NCI-H1048 (cell line): ENCODE measurements around the gene DAD1.
A peak's percentile ranks its signal among the peaks of the same experiment; 100 is the strongest.
"Not testable (repeated sequence)": the region's sequence is repeated elsewhere in the genome, so short reads cannot be mapped to it uniquely, and the experiment has no call there.

Experiments used
- DNase-seq: peaks from one replicate; lab custom pipeline; 2025; lab: John Stamatoyannopoulos, UW

The DAD1 gene

DNA sequence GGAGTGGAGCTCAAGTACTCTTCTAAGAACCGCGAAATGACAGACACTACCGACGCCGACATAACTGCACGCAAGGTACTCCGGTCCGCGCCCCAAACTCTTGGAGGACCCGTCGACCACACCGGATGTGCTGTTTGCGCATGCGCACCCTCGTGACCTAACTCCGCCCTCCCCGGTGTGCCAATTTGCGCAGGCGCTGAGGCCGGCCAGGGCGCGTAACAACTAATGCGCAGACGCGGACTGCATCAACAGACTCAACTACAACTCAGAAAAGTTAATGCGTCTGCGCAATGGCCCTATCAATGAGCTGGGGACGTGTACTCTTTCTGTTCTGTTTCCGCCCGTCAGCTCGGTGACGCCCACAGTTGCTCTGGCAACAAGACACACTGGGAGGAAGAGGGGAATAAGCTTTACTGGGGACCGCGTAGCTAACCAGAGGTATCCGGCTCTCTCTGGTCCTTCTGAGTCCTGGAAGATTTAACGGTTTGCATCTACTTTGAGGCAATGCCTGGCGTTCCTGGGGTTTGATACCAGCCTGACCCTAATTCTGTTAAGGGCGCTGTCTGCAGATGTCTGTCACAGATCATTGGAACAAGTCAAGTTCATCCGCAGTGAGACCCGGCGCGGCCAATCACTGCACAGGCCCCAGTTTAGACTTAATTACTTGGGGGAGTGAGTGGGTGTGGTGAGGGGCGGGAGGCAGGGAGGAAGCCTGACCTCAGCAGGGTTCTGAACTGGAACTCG, at the start of gene DAD1:
Gene DAD1 (minus strand): TSS at position 129 of the 744 bp plus-strand sequence. CDS start 67 bp downstream, at position 62.
- peak; percentile 95 for DNase-seq

DNA sequence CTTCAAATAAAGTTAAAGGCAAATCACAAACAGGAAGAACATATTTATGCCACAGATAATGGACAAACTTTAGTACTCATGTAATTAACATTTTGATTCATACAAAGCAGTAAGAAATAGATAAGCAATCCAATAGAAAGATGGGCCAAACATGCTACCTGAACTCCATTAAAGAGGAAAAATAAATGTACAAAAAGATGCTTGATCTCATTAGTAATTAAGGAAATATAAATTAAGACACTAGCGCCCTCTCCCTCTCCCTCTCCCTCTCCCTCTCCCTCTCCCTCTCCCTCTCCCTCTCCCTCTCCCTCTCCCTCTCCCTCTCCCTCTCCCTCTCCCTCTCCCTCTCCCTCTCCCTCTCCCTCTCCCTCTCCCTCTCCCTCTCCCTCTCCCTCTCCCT, 47.0 kb upstream of the DAD1 start:
- not testable (repeated sequence) for DNase-seq

DNA sequence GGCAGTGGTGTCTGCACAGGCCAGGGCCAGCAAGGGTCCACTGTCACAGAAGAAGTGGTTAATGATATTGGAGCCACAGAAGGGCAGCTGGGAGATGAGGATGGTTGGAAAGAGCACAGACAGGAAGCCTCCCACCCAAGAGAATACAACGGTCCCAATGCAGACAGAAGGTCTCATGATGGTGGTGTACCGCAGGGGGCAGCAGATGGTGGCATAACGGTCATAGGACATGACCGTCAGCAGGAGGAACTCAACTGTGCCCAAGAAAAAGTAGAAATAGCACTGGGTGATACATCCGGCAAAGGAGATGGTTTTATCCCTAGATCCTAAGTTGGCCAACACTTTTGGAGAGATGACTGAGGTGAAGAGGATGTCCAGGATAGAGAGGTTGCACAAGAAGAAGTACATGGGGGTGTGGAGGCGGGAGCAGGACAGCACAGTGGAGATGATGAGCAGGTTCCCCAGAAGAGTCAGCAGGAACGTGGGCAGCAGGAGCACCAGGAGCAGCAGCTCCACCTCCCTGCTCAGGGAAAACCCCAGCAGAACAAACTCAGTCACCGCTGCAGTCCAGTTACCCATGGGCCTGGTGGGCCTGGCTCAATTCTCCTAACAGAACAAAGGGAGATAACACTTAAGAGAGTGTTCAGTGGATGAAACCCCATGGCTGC, 45.3 kb upstream of the DAD1 start:
- no peak for DNase-seq

DNA sequence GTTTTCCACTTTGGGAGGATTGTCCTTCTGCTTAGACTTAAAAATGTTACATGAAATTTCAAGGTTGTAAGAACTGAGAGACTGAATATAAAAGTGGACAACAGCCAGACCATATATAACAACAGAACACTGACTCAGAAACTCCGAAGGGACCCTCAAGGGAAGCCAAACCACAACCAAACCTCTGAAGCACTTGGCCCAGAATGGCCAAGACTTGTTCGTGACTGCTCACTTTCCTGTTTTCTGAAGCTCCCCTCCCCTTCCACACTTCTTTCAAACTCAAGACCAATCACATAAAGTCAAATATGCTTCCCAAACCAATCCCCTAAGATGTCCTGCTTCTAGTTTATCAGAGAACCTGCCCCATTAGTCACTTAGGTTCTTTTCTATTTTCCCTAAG, 41.5 kb upstream of the DAD1 start:
- DNase-seq = no peak

DNA sequence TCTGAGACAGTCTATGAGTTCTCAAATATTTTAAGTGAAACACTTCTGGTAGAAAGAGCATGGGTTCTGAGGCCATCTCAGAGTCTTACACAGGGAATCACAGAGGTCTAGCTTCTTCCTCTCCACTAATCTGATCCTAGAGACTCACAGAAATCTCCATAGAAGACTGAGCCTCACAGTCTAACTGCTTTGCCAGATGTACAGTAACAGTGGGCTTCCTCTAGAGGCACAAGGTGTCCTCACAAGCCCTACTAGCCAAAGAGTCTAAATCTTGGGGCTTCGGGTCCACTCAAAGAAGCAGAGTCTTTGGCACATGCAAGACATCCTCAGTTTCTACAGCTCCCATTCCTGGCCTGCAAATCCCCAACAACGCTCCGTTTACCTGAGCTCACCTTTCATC, 41.0 kb upstream of the DAD1 start:
- DNase-seq = no peak

DNA sequence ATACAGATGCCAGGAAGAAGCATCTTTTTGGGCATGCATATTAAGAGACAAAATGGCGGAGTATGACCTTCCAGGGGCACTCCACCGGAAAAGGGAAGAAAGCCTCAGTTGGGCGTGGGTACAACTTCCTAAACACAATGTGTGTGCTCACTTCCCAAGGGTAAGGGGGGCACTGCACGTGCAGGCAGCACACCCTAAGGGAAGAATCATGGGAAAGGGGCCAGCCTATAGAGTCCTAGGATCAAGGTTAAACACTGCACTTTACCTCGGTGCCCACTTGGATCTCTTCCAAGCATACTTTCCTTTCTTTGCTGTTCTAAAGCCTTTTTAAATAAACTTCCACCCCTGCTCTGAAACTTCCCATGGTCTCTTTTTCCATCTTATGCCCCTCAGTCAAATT, 40.3 kb upstream of the DAD1 start:
- no peak for DNase-seq

DNA sequence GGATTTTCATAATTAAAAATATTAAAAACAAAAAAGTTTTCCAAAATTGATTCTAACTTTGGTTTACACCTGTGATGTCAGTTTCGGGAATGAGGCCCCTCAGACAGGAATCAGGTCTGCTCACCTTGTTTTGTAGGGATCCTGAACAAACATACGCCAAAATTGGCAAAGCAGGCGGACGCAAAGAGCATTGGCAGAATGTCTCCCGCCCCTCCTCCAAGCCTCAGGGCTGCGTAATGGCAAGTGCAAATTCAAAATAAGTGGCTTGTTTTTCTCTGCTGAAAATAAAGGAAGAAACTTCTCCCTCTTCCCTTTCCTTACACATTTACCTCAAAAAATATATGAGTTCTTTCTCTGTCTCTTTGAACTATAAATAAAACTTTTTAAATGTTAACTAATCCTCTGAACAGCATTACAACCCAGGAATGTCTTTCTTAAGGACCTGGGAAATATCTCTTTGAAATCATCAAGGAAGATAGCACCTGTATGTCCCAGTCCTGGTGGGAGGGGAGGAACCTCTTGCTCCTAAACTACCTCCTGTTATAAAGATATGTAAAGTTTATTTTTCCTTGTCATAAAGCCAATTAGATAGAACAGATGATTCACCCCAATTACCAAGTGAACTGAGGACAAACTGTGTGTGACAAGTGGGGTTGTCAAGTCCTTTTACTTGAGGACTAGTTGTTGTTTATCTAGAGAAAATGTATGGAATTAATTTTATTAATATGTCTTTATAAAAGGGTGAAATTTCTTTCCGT, 38.7 kb upstream of the DAD1 start:
- no peak for DNase-seq

DNA sequence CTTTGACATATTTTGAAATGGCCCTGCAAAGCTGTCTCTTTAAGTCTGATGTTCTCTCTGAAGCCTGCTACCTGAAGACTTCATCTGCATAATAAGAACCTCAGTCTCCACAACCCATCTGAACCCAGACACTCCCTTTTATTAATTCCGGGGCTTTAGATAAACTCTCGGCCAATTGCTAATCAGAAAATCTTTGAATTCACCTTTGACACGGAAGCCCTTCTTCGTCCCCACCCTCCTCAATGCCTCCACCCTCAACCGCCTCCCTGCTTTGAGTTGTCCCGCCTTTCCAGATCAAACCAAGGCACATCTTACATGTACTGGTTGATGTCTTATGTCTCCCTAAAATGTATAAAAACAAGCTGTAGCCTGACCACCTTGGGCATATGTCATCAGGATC, 37.6 kb upstream of the DAD1 start:
- DNase-seq = no peak

DNA sequence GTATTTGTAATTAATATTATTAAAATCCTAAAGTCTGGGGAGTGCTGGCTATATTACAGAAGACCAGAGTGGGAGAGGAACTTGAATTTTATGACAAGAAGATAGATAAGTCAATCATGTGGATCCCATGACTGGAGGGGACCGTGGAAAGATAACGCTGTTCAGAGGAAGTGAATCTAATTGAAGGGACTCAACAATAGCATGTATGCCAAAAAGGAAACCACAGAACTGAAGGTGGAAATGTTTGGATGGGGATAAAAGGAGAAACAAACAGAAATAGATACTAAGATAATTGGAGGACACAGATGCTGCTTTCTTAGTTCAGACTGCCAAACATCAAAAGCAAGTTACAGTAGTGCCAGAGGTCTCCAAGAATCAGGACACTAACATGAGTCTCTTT, 34.0 kb upstream of the DAD1 start:
- no peak for DNase-seq

DNA sequence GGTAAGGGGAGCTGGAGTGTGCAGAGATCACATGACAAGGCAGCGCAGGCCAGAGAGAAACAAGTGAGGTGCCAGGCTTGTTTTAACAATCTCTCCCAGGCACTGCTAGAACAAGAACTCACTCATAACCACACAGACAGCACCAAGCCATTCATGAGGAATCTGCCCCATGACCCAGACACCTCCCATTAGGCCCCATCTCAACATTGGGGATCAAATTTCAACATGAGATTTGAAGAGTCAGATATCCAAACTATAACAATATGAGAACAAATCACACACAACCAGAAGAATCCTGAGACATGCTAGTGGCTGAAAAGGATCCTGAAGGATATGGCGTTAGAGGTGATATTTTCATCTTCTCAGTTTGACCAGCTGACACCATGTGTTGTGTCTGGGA, 33.2 kb upstream of the DAD1 start:
- no peak for DNase-seq

DNA sequence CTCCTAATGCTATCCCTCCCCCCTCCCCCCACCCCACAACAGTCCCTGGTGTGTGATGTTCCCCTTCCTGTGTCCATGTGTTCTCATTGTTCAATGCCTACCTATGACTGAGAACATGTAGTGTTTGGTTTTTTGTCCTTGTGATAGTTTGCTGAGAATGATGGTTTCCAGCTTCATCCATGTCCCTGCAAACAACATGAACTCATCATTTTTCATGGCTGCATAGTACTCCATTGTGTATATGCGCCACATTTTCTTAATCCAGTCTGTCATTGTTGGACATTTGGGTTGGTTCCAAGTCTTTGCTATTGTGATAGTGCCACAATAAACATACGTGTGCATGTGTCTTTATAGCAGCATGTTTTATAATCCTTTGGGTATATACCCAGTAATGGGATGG, 26.7 kb upstream of the DAD1 start:
- DNase-seq = not testable (repeated sequence)

DNA sequence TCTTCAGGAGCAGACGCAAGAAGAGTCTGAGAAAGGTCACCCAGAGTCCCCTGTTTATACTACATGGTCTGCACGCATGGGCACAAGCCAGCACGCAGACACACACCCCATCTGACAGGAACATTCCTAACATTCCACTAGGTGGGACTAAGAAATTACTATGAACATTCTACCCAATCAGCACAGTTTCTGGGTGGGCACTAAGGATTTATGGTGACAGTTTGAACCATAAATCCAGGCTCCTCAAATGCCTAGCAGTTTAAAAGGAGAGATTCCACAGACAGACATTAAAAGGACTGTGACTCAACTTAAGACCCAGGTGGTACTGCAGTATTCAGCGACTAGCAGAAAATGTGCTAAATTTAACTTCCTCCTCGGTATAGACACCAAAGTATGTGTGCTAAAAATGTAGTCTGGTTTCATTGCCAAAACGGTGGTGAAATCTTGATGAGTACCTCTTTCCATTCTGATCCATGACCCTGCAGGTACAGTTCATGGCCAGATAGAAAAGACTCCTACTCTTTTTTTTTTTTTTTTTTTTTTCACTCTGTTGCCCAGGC, 25.3 kb upstream of the DAD1 start:
- peak; percentile 46 for DNase-seq

DNA sequence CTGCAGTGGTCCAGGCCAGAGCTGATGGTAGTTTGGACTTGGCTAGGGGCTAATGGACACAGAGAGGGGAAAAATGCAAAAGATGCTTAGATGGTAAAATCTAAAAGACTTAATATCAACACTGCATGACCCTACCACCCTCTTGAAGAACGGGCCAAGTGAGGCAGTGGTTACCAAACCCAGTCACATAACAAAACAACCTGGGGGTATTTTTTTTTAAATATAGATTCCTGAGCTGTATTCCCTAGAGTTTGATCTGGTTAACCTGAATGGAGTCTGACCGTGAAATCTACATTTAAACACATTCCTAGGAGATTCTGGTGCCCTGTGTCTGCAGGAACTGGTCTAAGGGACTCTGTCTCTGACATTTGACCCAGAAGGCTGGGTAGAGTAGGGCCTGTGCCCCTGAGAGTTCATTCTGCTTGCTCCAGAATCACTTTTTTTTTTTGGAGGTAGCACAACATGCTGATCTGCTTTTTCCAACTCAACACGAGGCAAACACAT, 24.8 kb upstream of the DAD1 start:
- no peak for DNase-seq

DNA sequence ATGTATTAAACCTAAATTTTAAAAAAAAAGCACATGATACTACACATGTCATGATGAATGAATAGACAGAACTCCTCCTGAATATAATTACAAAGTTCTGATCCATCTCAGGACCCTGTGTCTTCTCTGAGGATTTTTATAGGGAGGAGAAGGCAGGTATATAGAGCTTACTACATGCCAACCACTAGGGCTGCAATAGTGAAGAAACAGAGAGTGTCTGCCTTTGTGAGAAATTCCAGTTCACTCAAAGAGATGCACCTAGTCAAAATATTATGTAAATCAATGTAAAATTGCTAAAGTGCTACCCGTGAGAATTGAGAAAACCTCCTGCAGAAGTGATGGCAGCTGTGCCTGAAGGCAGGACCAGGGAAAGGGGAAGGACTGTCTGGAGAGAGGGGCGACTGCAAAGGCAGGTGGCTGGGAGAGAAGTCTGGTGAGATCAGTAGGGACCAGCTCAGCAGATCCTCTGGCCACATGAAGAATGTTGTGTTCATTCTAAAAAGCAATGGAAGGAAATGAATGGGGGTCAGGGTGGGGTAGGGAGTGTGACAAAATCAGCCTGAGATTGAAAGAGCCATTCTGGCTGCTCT, 24.2 kb upstream of the DAD1 start:
- DNase-seq = no peak

DNA sequence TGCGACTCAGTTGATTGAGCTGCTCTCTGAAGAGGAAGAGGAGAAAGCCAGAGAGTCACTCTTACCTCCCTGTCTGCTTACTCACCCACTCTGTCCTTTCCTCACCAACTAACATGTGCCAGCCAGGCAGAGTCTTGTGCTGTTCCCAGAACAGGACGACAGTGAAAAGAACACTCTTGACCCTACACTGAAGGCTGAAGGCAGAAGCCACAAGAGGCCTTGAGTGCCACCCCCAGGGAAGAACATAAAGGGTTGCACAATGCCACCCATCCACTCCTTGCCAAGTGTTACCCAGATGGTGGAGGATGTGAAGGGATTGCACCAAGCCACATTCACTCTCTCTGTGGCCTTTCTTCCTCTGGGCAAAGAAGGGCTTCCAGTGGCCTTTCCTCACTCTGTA, 21.9 kb upstream of the DAD1 start:
- no peak for DNase-seq

DNA sequence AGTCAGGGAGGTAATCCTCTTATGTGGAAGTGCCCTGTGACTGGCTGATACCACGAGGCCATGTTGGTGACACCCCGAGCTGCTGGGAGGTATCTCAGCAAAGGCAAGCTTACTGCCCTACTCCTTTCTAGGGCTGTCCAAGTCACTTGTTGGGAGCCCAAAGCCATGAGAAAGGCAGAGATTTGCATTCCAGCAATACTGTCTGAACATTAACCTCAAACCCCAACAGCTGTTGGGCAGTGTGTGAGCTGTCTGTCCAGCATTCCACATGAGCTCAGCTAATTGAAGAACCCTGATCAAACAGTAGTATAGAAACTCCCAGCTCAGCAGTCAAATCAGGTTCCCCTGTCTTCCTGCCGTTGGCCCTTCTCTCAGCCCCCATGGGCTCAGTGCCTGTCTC, 18.3 kb upstream of the DAD1 start:
- DNase-seq = no peak

DNA sequence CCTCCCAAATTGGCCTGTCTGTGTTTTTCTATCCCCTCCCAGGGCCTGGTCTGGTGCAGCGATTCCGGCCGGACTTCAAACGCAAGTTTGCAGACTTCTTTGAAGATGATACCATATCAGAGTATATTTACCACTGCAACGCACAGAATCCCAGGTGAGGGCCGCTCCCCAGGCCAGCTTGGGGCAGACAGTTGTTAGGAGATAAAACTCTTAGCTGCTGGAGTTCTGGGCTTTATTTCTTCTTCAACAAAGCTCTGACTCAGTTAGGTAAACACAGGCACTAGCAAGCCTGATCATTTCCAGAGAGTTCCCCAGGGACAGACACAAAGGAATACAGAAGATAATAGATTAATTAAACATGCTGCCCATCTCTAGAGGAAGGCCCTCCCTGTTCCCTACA, 17.4 kb upstream of the DAD1 start:
- DNase-seq = no peak

DNA sequence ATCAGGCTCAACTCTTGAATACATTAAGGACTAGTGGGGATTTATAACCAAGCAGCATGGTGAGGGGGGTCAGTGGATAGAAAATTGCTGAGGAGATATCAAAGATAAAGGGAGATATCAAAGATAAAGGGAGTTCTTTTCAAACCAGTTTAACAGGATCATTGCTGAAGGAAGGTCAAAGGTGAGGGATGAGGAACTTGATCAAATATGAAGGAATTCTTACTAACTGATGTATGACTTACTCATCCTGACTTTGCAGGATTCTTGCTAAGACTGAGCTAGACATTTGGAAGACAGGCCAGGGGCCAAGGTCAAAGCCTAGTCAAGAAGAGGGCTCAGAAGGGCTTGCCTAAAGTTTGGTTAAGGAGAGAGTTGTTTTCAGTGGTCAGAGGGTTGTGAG, 13.8 kb upstream of the DAD1 start:
- no peak for DNase-seq

DNA sequence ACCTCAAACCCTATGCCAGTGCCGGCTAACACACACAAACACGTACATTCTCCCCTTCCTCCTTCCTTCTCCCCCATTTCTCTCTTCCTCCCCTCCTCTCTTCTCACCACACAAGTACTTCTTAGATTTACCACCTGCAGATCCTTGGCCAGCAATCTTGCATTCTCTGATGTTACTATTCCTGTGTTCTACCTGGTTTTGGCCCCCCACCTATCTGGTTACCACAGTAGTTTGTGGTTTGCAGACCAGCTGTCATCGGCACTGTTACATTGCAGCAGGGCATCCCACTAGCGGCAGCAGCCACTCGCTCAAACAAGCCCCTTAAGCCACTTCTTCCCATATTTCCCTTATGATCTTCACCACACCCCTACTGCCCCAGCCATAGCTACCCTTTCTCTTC, 13.0 kb upstream of the DAD1 start:
- DNase-seq = no peak

DNA sequence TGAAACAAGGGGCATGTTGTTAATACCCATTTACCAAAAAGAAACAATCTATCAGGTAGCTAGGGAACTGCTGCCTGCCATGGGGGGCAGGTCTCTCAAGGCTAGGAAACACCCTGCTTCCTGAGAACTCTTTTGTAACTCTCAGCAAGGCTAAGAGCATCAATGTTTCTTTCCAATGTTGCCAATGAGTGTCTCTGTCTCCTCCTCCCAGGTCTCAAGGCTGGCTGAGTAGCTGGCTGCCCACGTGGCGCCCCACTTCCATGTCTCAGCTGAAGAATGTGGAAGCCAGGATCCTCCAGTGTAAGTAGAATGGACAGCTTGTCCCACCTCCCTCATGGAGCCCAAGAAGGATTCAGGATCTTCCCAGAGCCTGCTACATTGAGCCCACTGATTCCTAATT, 12.4 kb upstream of the DAD1 start:
- DNase-seq = no peak

DNA sequence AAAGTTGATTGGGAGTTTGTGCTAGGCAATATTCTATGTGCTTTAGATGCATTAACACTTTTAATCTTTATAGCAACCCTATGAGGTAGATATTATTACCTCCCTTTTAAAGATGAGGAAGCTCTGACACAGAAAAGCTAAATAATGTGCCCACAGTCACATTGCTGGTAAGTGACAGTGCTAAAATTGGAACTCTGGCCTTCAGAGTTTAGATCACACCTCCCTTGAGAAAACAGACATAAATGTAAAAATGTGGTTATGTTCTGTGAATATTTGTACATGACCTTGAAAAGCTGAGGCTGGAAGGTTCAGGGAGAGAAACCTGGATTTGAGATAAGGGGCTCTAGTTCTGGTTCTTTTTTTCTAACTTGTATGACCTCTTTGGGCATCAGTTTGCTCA, 11.0 kb upstream of the DAD1 start:
- no peak for DNase-seq

DNA sequence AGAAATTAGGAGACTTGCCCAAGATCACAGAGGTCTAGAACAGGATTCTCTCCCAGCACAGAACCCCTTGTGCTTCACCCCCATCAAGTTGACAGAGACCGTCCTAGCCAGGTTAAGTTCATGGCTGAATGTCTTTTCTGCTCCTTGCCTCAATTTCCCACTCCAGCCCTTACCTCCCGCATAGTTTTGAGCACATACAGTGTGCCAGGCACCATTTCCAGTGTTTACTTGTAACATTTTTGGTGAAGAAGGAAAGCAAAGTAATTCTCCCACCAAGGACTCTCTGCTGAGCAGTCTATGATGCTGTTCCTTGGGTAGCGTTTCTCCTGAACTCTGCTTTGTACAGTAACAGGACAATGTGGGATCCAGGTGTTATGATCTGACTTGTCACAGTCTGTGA, 10.3 kb upstream of the DAD1 start:
- DNase-seq = no peak
